Prostate gland (tissue), 2 donors: Measurements from ENCODE around the gene NIT2. TPM values are rescaled to one million over a fixed set of nuclear protein-coding genes. Genes with fewer than 3 reads are reported as not detected.

Source experiments
- DNase-seq: peaks from one replicate; pipeline ENCODE4 v3.0.0-alpha.2; 2019; ENCODE audit warnings: low spot score
- H3K27ac ChIP-seq, 2 donors: fragments of 200-600 bp; sonication (generic); 2 replicates each; pipeline ENCODE4 v1.5.1; 2017 to 2019
- H3K27me3 ChIP-seq: fragments of 200-600 bp; sonication (generic); replicated peaks from 2 replicates; pipeline ENCODE4 v1.5.1; 2019; ENCODE audit not compliant: insufficient read depth
- H3K36me3 ChIP-seq, 2 donors: fragments of 200-600 bp; sonication (generic); 1 replicate in 1 of 2; 2 replicates in 1 of 2; pipeline versions ENCODE4 v1.5.1 to v1.8.1; 2017 to 2019
- H3K4me1 ChIP-seq: fragments of 200-600 bp; sonication (generic); replicated peaks from 2 replicates; pipeline ENCODE4 v1.5.1; 2019
- H3K4me3 ChIP-seq, 2 donors: fragments of 200-600 bp; sonication (generic); 2 replicates each; pipeline ENCODE4 v1.5.1; 2017 to 2019
- H3K9me3 ChIP-seq: fragments of 200-600 bp; sonication (generic); 2 replicates; pipeline ENCODE4 v1.5.1; 2017
- CTCF ChIP-seq, 4 experiments: fragments of 200-600 bp in 2 of 4; fragments of 450-650 bp in 2 of 4; sonication (generic) in 2 of 4; IDR thresholded peaks; 1 replicate in 3 of 4; 2 replicates in 1 of 4; pipeline ENCODE4 v1.5.1; 2016 to 2019; ENCODE audit warnings: antibody characterized with exemption in 4 of 4, mild to moderate bottlenecking in 2 of 4, moderate library complexity in 2 of 4
- POLR2A ChIP-seq: fragments of 450-650 bp; IDR thresholded peaks from one replicate; pipeline ENCODE4 v1.6.1; 2016; ENCODE audit warnings: antibody characterized with exemption, mild to moderate bottlenecking
- POLR2AphosphoS5 ChIP-seq: sonication (generic); formaldehyde crosslinking; IDR thresholded peaks from one replicate; pipeline ENCODE4 v1.6.1; 2017; ENCODE audit warnings: antibody characterized with exemption
- WGBS: methylation state at CpG from one replicate; pipeline ENCODE4 v1.1.5; 2018; 5-methylcytosine and 5-hydroxymethylcytosine counted together
- intact Hi-C: fragments of 100-400 bp; cut with DNase I; formaldehyde crosslinking; loops from one replicate; pipeline ENCODE4 v1.14.2; 2022
- total RNA-seq, 2 donors: library from RNA; depleted of rRNA; stranded (reverse); fragments of >200 nt; gene quantifications; one replicate each; pipeline ENCODE4 v1.1.0, GENCODE V29; 2016

Gene NIT2
- total RNA-seq, 2 donors from 2014 or later, result 21.4 to 32.4 TPM

- 99% methylated on average over 2 of the region's 2 CpGs for WGBS
- TF ChIP-seq POLR2A (no peak), POLR2AphosphoS5 (no peak), CTCF (IDR thresholded peaks at IDR 0.05) (no peak)
- Histone ChIP-seq H3K4me3 (no peak overlapping the region), H3K36me3 (no peaks in the 10 kb centered on the region), H3K4me1 (no peaks in the 10 kb centered on the region), H3K27me3 (no peaks in the 10 kb centered on the region), H3K9me3 (no peaks in the 10 kb centered on the region), H3K27ac (no peak overlapping the region)
- intact Hi-C loops, result no loop called here
- DNase-seq, result no peak
These were observed 23.9 kb downstream of the NIT2 start for GRCh38 chr3:100358413-100358812.

DNA sequence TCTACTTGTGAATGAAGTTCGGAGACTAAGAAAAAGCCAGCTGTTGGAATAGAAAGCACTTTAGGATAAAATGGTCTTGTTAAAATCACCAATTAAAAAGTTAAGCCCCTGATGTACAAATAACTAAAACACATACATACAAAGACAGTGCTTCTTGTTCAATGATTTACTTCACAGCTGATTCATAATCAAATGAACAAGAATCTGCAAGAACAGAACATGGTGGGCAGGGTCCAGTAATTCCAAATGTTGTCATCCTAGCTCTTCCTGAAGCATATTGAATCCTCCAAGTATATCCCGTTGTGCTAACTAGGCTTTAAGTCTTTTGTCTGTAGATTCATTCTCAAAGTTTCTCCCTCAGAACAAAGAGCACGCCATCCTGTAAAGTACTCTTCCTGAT lies 24.5 kb downstream of the NIT2 start:
- Histone ChIP-seq H3K9me3 (no peaks in the 10 kb centered on the region), H3K36me3 (no peaks in the 10 kb centered on the region), H3K27me3 (no peaks in the 10 kb centered on the region), H3K4me3 (no peak overlapping the region), H3K4me1 (no peaks in the 10 kb centered on the region), H3K27ac (no peak overlapping the region)
- 97% methylated on average over 3 of the region's 3 CpGs for WGBS
- intact Hi-C loops, result no loop called here
- DNase-seq, result no peak
- no peak for TF ChIP-seq POLR2A
- no peak for TF ChIP-seq CTCF (IDR thresholded peaks at IDR 0.05)
- TF ChIP-seq POLR2AphosphoS5, result no peak

GRCh38 chr3:100360757-100361496 lies 26.4 kb downstream of the NIT2 start:
- WGBS, result 93% methylated on average over 4 of the region's 4 CpGs
- Histone ChIP-seq H3K36me3 (no peaks in the 10 kb centered on the region), H3K27me3 (no peaks in the 10 kb centered on the region), H3K9me3 (no peaks in the 10 kb centered on the region), H3K27ac (no peak overlapping the region), H3K4me1 (no peaks in the 10 kb centered on the region), H3K4me3 (no peak overlapping the region)
- TF ChIP-seq POLR2AphosphoS5 (no peak), POLR2A (no peak), CTCF (IDR thresholded peaks at IDR 0.05) (no peak)
- intact Hi-C loops, result no loop called here
- no peak for DNase-seq

GRCh38 chr3:100361897-100362296 lies 27.3 kb downstream of the NIT2 start:
- H3K4me1 ChIP-seq, result no peaks in the 10 kb centered on the region
- no peak for TF ChIP-seq CTCF (IDR thresholded peaks at IDR 0.05)
- TF ChIP-seq POLR2AphosphoS5, result no peak
- no peak for TF ChIP-seq POLR2A
- intact Hi-C loops, result no loop called here
- no peaks in the 10 kb centered on the region for H3K27me3 ChIP-seq
- no peak overlapping the region for H3K4me3 ChIP-seq
- H3K36me3 ChIP-seq, result peaks cover 0 to under 1% of the 10 kb centered on the region in 2 donors
- no peak overlapping the region for H3K27ac ChIP-seq
- 55% methylated on average over 1 of the region's 1 CpG for WGBS
- H3K9me3 ChIP-seq, result no peaks in the 10 kb centered on the region
- DNase-seq, result no peak

- no peak overlapping the region for H3K27ac ChIP-seq
- H3K4me3 ChIP-seq, result no peak overlapping the region
- 89% methylated on average over 3 of the region's 3 CpGs for WGBS
- no peak for TF ChIP-seq POLR2A
- TF ChIP-seq CTCF (IDR thresholded peaks at IDR 0.05), result no peak
- no peak for TF ChIP-seq POLR2AphosphoS5
- H3K36me3 ChIP-seq, result peaks cover 0 to 5% of the 10 kb centered on the region in 2 donors
- no peaks in the 10 kb centered on the region for H3K9me3 ChIP-seq
- intact Hi-C loops, result no loop called here
- no peaks in the 10 kb centered on the region for H3K27me3 ChIP-seq
- DNase-seq, result no peak
- H3K4me1 ChIP-seq, result no peaks in the 10 kb centered on the region
These were observed 29.9 kb downstream of the NIT2 start for GRCh38 chr3:100364421-100364820.
